ENCODE results near the gene SPACA5.
A peak's percentile ranks its signal among the peaks of the same experiment; 100 is the strongest.
"Not testable (repeated sequence)": the region's sequence is repeated elsewhere in the genome, so short reads cannot be mapped to it uniquely, and the experiment has no call there.

The SPACA5 gene

GRCh38 chrX:48006688-48007087, at the start of gene SPACA5:
SPACA5 (plus strand) TSS chrX:48006988; CDS start chrX:48007803, 815 bp downstream.
- not testable (repeated sequence) for DNase-seq (ENCODE audit: low spot score)

- DNase-seq (ENCODE audit: low spot score): not testable (repeated sequence)
Measured at GRCh38 chrX:47958206-47958605, 48.6 kb upstream of the SPACA5 start.

- no peak for DNase-seq (ENCODE audit: low spot score)
Measured at GRCh38 chrX:47958761-47959342, 47.9 kb upstream of the SPACA5 start.

- DNase-seq (ENCODE audit: low spot score): no peak
Measured at GRCh38 chrX:47960406-47960805, 46.4 kb upstream of the SPACA5 start.

- not testable (repeated sequence) for DNase-seq (ENCODE audit: low spot score)
Measured at GRCh38 chrX:47961830-47962229, 45.0 kb upstream of the SPACA5 start.

DNA sequence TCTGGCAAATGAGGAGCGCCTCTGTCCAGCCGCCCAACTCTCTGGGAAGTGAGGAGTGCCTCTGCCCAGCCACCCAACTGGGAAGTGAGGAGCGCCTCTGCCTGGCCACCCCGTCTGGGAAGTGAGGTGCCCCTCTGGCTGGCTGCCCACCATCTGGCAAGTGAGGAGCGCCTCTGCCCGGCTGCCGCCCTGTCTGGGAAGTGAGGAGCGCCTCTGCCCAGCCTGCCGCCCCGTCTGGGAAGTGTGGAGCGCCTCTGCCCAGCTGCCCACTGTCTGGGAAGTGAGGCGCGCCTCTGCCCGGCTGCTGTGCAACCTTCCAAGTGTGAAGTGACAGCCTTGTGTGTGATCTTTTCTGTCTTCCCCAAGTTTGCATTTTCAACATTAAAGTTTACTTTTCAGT, 41.3 kb upstream of the SPACA5 start:
- DNase-seq (ENCODE audit: low spot score): not testable (repeated sequence)

GRCh38 chrX:47973235-47973634, 33.6 kb upstream of the SPACA5 start:
- no peak for DNase-seq (ENCODE audit: low spot score)

DNA sequence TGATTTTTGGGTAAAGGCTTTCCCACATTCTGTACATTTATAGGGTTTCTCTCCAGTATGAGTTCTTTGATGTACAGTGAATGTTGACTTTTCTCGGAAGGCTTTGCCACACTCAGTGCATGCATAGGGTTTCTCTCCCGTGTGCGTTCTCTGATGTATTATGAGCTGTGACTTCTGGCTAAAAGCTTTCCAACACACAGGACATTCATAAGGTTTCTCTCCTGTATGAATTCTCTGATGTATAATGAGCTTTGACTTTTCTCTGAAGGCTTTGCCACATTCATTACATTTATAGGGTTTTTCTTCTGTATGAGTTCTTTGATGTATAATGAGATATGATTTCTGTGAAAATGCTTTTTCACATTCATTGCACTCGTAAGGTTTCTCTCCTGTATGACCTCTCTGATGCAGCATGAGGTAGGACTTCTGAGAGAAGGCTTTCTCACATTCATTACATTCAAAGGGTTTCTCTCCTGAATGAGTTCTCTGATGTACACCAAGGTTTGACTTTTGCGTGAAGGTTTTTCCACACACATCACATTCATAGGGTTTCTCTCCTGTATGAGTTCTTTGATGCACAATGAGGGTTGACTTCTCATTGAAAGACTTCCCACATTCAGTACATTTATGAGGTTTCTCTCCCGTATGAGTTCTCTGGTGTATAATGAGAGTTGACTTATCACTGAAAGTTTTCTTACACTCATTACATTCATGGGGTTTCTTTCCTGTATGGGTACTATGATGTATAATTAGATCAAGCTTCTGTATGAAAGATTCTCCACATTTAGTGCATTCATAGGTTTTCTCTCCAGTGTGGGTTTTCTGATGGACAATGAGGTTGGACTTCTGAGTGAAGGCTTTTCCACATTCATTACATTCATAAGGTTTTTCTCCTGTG, 30.3 kb upstream of the SPACA5 start:
- DNase-seq (ENCODE audit: low spot score): no peak

GRCh38 chrX:47991263-47992094, 15.3 kb upstream of the SPACA5 start:
- peak; percentile 2 for DNase-seq (ENCODE audit: low spot score)

- DNase-seq (ENCODE audit: low spot score): no peak
Measured at GRCh38 chrX:47992095-47992380, 14.8 kb upstream of the SPACA5 start.

GRCh38 chrX:47992669-47993068, 14.1 kb upstream of the SPACA5 start:
- DNase-seq (ENCODE audit: low spot score): no peak

GRCh38 chrX:48001260-48001659, 5.5 kb upstream of the SPACA5 start:
- DNase-seq (ENCODE audit: low spot score): no peak

DNA sequence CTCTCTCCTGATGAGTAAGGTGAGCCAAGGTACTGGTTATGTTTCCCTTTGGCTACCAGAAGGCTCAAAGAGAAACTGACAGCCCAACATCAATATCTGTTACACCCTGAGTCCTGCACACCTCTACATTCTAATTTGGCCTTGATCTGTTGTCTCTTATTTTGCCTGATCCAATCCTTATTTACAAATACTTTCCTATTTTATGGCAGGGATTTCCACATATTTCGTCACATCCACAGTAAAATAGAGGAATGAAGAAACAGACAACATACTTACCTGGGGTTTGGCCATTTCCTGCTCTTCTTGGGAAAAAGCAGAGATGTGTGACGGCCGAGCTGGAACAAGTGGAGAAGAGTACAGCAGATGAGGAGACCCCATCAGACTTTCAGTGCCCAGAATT, 4.5 kb upstream of the SPACA5 start:
- no peak for DNase-seq (ENCODE audit: low spot score)

- DNase-seq (ENCODE audit: low spot score): no peak
Measured at GRCh38 chrX:48002929-48003328, 3.9 kb upstream of the SPACA5 start.

GRCh38 chrX:48003367-48003757, 3.4 kb upstream of the SPACA5 start:
- DNase-seq (ENCODE audit: low spot score): no peak

DNA sequence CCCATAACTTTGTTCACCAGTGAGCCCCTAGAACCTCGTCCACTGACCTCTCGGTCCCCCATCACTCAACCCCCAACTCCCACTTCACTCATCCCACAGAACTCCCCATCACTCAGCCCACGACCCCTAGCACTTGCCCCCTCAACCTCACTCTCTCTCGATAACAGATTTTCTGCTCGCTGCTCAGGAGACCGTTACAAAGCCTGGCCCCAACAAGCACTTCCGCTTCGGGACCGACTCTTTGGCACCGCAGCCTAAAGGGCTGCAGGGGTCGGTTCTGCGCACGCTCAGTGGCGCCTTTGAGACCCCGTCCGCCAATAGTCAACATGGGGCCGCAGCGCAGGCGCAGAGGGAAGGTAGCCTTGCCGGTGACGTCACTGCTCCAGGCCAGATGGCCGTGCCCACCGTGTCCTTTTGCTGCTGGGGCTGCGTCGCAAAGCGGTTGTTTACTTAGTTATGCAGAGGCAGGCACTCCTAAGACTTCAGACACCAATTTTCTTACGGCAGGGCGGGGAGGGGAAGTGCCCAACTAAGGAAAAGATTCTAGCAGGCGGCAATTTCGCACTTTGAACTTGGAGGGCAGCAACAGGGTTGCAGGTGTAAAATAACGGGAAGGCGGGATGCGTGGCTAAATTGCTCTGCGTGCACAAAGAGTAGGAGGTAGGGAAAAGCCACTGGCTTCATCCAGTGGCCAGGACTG, 2.9 kb upstream of the SPACA5 start, which contains the start of gene ZNF182:
Gene ZNF182, minus strand, starts transcription at position 232 of the 700 bp plus-strand sequence. CDS start 1,380 bp downstream, outside the sequence.
- DNase-seq (ENCODE audit: low spot score): peak; percentile 90

DNA sequence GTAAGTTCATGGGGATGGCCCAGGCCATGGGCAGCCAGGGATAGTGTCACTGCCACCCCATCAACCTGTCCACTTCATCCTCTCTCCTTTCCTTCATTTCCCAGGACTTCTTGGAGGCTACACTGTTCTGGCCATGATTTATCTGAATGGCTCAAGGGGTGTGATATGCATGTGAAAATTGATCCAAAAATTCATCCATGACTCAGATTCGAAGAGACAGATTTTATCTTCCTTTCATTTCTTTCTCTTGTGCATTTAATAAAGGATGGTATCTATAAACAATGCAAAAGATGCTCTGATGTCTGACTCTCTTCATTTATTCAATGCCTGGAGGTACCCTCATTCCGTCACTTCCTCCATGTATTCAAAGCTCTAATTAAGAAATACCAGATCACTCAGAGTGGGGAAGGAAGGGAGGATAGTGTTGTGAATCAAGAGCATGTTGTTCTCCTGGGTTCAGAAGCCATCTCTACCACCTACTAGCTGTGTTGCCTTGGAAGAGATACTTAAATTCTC, 2.7 kb downstream of the SPACA5 start:
- DNase-seq (ENCODE audit: low spot score): not testable (repeated sequence)

DNA sequence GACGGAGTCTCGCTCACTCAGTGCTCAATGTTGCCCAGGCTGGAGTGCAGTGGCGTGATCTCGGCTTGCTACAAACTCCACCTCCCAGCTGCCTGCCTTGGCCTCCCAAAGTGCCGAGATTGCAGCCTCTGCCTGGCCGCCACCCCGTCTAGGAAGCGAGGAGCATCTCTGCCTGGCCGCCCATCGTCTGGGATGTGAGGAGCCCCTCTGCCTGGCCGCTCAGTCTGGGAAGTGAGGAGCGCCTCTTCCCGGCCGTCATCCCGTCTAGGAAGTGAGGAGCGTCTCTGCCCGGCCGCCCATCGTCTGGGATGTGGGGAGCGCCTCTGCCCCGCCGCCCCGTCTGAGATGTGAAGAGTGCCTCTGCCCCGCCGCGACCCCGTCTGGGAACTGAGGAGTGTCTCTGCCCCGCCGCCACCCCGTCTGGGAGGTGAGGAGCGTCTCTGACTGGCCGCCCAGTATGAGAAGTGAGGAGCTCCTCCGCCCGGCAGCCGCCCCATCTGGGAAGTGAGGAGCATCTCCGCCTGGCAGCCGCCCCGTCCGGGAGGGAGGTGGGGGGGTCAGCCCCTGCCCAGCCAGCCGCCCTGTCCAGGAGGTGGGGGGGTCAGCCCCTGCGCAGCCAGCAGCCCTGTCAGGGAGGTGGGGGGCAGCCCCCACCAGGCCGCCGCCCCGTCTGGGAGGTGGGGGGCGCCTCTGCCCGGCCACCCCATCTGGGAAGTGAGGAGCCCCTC, 10.0 kb downstream of the SPACA5 start:
- DNase-seq (ENCODE audit: low spot score): not testable (repeated sequence)

- not testable (repeated sequence) for DNase-seq (ENCODE audit: low spot score)
Measured at GRCh38 chrX:48019892-48020291, 13.1 kb downstream of the SPACA5 start.

- DNase-seq (ENCODE audit: low spot score): not testable (repeated sequence)
Measured at GRCh38 chrX:48020472-48020871, 13.7 kb downstream of the SPACA5 start.
